Measurements from ENCODE around the gene TIMM44. TPM values are rescaled to one million over a fixed set of nuclear protein-coding genes. Genes with fewer than 3 reads are reported as not detected.

TIMM44 gene
- total RNA-seq, 2 experiments from 2014 or later, result 63.6 to 69.6 TPM

DNA sequence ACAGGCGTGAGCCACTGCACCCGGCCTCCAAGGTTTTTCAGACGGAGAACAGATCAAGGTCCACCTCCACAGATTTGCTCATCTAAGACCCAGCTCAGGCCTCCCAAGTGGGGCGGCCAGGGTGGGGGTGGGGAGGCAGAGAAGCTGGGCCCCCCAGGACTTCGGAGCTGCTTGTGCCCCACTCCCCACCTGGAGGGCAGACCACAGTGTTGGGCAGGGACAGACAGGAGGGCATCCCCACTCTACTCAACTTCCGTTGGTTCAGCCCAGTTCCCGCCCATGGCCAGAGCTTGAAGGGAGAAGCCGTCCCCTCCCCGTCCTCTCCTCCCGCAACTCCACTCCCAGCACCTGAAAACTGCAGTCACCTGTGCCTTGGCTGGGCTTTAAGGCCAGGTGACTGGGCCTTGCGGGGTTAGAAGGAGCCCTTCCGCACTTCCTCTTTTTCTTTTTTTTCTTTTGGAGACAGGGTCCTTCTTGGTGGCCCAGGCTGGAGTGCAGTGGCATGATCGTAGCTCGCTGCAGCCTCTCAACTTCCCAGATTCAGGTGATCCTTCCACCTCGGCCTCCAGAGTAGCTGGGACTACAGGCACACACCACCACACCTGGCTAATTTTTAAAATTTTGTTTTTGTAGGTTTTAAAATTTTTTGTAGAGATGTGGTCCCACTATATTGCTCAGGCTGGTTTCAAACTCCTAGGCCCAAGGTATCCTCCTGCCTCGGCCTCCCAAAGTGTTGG is 55.9 kb downstream of the TIMM44 start:
- Mint-ChIP-seq H3K27ac (no peak overlapping the region), H3K36me3 (ENCODE audit: low read depth) (no peaks in the 10 kb centered on the region), H3K9me3 (ENCODE audit: insufficient read depth) (no peaks in the 10 kb centered on the region), H3K4me3 (no peak overlapping the region), H3K27me3 (ENCODE audit: low read depth) (peaks cover 16% of the 10 kb centered on the region), H3K4me1 (ENCODE audit: low read depth) (no peaks in the 10 kb centered on the region)
- no peak for ATAC-seq
- DNase-seq, result no peak
- ChIA-PET POLR2A (interaction anchor here (0.7 kb wide), 1 partner anchor 8 kb away, joined by 3 read pairs; no protein-coding TSS in a partner anchor), CTCF (interaction anchor here (1.3 to 3.1 kb wide), 3 partner anchors 16 to 319 kb away, joined by 3 to 17 read pairs (median 4); partner anchors contain the start of gene MAP2K7)

DNA sequence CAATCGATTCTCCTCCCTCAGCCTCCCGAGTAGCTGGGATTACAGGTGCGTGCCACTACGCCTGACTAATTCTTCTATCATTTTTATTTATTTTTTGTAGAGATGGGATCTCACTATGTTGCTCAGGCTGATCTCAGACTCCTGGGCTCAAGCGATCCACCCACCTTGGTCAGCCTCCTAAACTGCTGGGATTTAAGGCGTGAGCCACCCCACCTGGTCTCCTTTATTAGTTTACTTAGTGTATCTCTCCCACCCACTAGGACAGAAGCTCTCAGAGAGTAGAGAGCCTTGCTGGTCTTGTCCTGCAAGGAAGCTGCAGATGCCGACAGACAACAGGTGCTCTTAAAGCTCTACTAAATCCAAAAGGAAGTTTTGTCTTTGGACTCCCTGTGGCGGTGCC is 57.6 kb downstream of the TIMM44 start:
- DNase-seq, result no peak
- no peaks in the 10 kb centered on the region for H3K9me3 Mint-ChIP-seq (ENCODE audit: insufficient read depth)
- no peak overlapping the region for H3K4me3 Mint-ChIP-seq
- no peaks in the 10 kb centered on the region for H3K36me3 Mint-ChIP-seq (ENCODE audit: low read depth)
- no peaks in the 10 kb centered on the region for H3K4me1 Mint-ChIP-seq (ENCODE audit: low read depth)
- ChIA-PET POLR2A (no interaction called here), CTCF (interaction anchor here (1.4 to 1.9 kb wide), 3 partner anchors 17 to 318 kb away, joined by 3 to 6 read pairs (median 4); no protein-coding TSS in a partner anchor)
- H3K27ac Mint-ChIP-seq, result no peak overlapping the region
- ATAC-seq, result no peak
- H3K27me3 Mint-ChIP-seq (ENCODE audit: low read depth), result peaks cover 14% of the 10 kb centered on the region

DNA sequence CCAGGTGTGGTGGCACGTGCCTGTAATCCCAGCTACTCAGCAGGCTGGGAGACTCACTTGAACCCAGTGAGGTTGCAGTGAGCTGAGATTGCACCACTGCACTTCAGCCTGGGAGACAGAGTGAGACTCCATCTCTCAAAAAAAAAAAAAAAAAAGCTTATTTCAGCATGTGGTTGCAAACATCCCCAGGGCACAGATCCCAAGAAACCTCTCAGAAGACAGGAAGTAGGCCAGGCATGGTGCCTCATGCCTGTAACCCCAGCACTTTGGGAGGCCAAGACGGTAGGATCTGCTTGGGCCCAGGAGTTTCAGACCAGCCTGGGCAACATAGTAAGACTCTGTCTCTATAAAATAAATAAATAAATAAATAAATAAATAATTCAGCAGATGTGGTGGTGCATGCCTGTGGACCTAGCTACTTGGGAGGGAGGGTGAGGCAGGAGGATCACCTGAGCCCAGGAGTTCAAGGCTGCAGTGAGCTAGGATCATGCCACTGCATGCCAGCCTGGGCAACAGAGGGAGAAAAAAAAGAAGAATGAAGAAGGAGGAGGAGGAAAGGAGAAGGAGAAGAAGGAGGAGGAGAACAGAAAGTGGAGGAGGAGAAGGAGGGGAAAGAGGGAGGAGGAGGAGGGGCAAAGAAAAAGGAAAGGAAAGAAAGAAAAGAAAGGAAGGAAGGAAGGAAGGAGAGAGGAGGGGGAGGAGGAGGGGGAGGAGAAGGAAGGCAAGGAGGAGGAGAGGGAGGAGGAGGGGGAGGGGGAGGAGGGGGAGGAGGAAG is 59.5 kb downstream of the TIMM44 start:
- no peak overlapping the region for H3K4me3 Mint-ChIP-seq
- ChIA-PET POLR2A (no interaction called here), CTCF (interaction anchor here (1.1 to 1.8 kb wide), 3 partner anchors 15 to 232 kb away, joined by 3 to 14 read pairs (median 3); no protein-coding TSS in a partner anchor)

DNA sequence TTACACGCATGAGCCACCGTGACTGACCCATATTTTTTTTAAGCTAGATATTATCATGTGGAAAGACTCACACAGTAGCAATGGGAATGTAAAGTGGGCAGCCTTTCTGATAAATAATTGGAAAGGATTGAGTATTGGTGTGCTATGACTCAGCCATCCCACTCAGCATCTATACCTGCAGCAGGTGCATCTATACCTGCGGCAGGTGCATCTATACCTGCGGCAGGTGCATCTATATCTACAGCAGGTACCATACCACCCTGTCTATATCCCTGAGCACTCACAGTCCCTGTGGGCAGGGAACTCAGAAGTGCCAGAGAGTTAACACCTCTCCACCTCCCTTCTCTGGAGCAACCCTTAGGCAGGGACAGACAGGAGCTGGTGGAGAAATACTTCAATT is 60.4 kb downstream of the TIMM44 start:
- Mint-ChIP-seq H3K4me3 (no peak overlapping the region), H3K27me3 (ENCODE audit: low read depth) (peaks cover 5% of the 10 kb centered on the region), H3K36me3 (ENCODE audit: low read depth) (no peaks in the 10 kb centered on the region), H3K4me1 (ENCODE audit: low read depth) (no peaks in the 10 kb centered on the region), H3K27ac (no peak overlapping the region), H3K9me3 (ENCODE audit: insufficient read depth) (no peaks in the 10 kb centered on the region)
- DNase-seq, result no peak
- no peak for ATAC-seq
- POLR2A ChIA-PET, result no interaction called here
- CTCF ChIA-PET, result interaction anchor here (1.1 to 1.8 kb wide), 3 partner anchors 14 to 231 kb away, joined by 3 to 14 read pairs (median 3); no protein-coding TSS in a partner anchor

More for the DNA sequence above, 59.5 kb downstream of the TIMM44 start:
- peaks cover 9% of the 10 kb centered on the region for H3K27me3 Mint-ChIP-seq (ENCODE audit: low read depth)
- DNase-seq, result no peak
- H3K27ac Mint-ChIP-seq, result no peak overlapping the region
- no peaks in the 10 kb centered on the region for H3K9me3 Mint-ChIP-seq (ENCODE audit: insufficient read depth)
- no peaks in the 10 kb centered on the region for H3K36me3 Mint-ChIP-seq (ENCODE audit: low read depth)
- no peaks in the 10 kb centered on the region for H3K4me1 Mint-ChIP-seq (ENCODE audit: low read depth)
- no peak for ATAC-seq

DNA sequence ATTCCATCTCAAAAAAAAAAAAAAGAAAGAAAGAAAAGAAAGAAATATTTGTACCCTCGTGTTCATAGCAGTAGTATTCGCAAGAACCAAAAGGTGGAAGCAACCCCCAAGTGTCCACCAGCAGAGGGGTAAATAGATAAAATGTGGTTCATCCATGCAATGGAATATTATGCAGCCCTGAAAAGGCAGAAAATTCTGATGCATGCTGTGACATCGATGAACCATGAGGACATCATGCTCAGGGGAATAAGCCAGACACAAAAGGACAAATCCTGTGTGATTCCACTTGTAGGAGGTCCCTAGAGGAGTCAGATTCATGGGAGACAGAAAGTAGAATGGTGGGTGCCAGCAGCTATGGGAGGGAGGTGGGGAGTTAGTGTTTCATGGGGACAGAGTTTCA is 61.6 kb downstream of the TIMM44 start:
- POLR2A ChIA-PET, result no interaction called here
- no peaks in the 10 kb centered on the region for H3K36me3 Mint-ChIP-seq (ENCODE audit: low read depth)
- H3K4me3 Mint-ChIP-seq, result no peak overlapping the region
- ATAC-seq (no peak), DNase-seq (no peak)
- CTCF ChIA-PET, result interaction anchor here (1.1 to 1.3 kb wide), 2 partner anchors 13 to 201 kb away, joined by 4 to 5 read pairs; partner anchors contain the start of gene TRAPPC5
- H3K4me1 Mint-ChIP-seq (ENCODE audit: low read depth), result no peaks in the 10 kb centered on the region
- no peaks in the 10 kb centered on the region for H3K9me3 Mint-ChIP-seq (ENCODE audit: insufficient read depth)
- H3K27me3 Mint-ChIP-seq (ENCODE audit: low read depth), result peaks cover 3% of the 10 kb centered on the region
- no peak overlapping the region for H3K27ac Mint-ChIP-seq

DNA sequence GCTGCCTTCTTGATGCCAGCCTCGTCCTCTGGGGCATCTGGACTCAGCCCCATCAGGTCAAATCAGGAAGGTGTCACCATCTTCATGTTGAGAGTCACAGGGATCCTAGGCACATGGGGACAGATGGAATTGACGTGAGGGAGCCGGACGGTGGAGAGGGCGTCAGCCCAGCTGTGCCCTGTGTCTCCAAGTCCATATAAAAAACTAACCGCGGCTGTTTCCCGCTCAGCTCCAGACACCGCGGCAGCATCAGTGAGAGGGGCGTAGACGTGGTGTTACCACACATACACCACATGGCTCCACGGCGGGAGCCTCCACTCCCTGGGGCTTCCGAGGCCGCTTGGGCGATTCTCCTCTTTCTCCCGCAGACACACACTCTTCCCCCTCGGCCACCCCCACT is 63.6 kb downstream of the TIMM44 start:
- Mint-ChIP-seq H3K27ac (no peak overlapping the region), H3K4me1 (ENCODE audit: low read depth) (peaks cover 3% of the 10 kb centered on the region), H3K27me3 (ENCODE audit: low read depth) (peaks cover 3% of the 10 kb centered on the region), H3K36me3 (ENCODE audit: low read depth) (no peaks in the 10 kb centered on the region), H3K4me3 (no peak overlapping the region), H3K9me3 (ENCODE audit: insufficient read depth) (no peaks in the 10 kb centered on the region)
- DNase-seq, result no peak
- ChIA-PET CTCF (interaction anchor here (1.6 kb wide), 1 partner anchor 11 kb away, joined by 12 read pairs; no protein-coding TSS in a partner anchor), POLR2A (interaction anchor here (1.0 kb wide), 1 partner anchor 8 kb away, joined by 3 read pairs; no protein-coding TSS in a partner anchor)
- no peak for ATAC-seq

DNA sequence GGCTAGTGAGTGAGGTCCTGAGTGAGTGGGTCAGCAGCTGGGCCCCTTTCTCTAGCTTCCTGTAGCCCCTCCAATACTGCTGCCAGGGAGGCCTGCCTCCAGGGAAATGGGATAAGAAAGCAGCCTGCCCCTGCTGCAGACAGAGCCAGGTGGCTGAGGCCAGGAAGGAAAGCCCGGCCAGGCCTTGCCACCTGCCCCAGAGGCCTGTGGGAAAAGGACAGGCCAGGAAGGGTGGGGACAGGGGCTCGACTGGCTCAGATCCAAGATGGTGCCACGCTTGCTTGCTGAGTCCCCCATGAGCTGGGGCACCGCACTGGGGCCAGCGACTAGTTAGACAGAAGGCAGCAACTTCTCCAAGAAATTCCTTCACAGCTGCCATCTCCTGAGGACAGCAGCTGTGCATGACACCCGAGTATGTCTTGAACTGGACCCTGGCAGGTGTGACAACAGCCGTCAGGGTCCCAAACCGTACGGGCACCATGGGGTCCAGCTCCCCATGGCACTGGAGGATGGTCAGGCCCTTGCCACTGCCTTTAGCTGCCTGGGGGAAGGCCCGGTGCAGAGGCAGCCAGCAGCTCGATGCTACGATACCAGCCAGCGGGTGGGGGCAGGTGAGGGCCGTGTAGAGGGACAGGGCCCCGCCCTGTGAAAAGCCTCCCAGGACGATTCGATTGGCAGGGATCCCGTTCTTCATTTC is 64.2 kb downstream of the TIMM44 start:
- H3K36me3 Mint-ChIP-seq (ENCODE audit: low read depth), result no peaks in the 10 kb centered on the region
- no peak for ATAC-seq
- no peak overlapping the region for H3K4me3 Mint-ChIP-seq
- DNase-seq, result no peak
- no peak overlapping the region for H3K27ac Mint-ChIP-seq
- H3K4me1 Mint-ChIP-seq (ENCODE audit: low read depth), result peaks cover 6% of the 10 kb centered on the region
- no peaks in the 10 kb centered on the region for H3K9me3 Mint-ChIP-seq (ENCODE audit: insufficient read depth)
- CTCF ChIA-PET, result interaction anchor here (1.6 kb wide), 1 partner anchor 10 kb away, joined by 12 read pairs; no protein-coding TSS in a partner anchor
- POLR2A ChIA-PET, result interaction anchor here (1.0 kb wide), 1 partner anchor 8 kb away, joined by 3 read pairs; no protein-coding TSS in a partner anchor
- peaks cover 7% of the 10 kb centered on the region for H3K27me3 Mint-ChIP-seq (ENCODE audit: low read depth)

DNA sequence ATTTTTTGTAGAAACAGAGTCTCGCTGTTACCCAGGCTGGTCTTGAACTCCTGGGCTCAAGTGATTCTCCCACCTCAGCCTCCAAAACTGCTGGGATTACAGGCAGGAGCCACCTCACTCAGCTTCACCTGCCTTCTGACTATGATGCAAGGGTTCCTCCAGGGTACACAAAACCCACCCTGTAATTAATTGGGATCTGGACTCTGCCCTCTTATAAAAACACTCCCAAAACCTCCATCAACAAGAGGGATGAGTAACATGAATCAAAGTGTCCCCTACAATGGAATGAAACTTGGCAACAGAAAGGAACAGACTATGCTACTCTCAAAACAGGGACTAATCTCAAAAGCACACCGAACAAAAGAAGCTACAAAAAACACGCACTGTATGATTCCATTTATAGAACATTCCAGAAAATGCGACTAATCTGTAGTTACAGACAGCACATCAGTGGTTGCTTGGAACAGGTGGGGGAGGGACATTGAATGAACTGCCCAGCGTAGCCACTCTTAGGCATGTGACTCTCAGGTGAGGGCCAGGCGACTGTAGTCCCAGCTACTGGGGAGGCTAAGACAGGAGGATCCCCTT is 66.1 kb downstream of the TIMM44 start:
- POLR2A ChIA-PET, result interaction anchor here (0.6 to 1.6 kb wide), 2 partner anchors 14 to 21 kb away, joined by 4 read pairs; no protein-coding TSS in a partner anchor
- CTCF ChIA-PET, result interaction anchor here (1.4 kb wide), 1 partner anchor 8 kb away, joined by 4 read pairs; no protein-coding TSS in a partner anchor
- Mint-ChIP-seq H3K4me3 (no peak overlapping the region), H3K27ac (no peak overlapping the region), H3K9me3 (ENCODE audit: insufficient read depth) (no peaks in the 10 kb centered on the region), H3K4me1 (ENCODE audit: low read depth) (peaks cover 14% of the 10 kb centered on the region), H3K27me3 (ENCODE audit: low read depth) (peaks cover 17% of the 10 kb centered on the region), H3K36me3 (ENCODE audit: low read depth) (no peaks in the 10 kb centered on the region)
- DNase-seq (no peak), ATAC-seq (no peak)

Other genes with a start within 250 kb of the TIMM44 start
- gene FCER2, start 241.5 kb downstream of the TIMM44 start, total RNA-seq, result under 1 TPM; 0.29 to 0.31 TPM
- gene CLEC4G, start 211.6 kb downstream of the TIMM44 start, total RNA-seq, result not detected
- not detected for gene CD209, start 196.1 kb downstream of the TIMM44 start, total RNA-seq
- gene CLEC4M, start 180.4 kb downstream of the TIMM44 start, total RNA-seq, result not detected
- 1 to 10 TPM; 8.0 to 9.3 TPM for gene EVI5L, start 113.4 kb downstream of the TIMM44 start, total RNA-seq
- gene PRR36, start 69.3 kb downstream of the TIMM44 start, total RNA-seq, result under 1 TPM; 0.08 to 0.10 TPM
- gene LRRC8E, start 55.2 kb downstream of the TIMM44 start, total RNA-seq, result not detected
- gene MAP2K7, start 39.8 kb downstream of the TIMM44 start, total RNA-seq, result 10 to 100 TPM; 36.5 to 39.9 TPM
- gene TGFBR3L, start 28.8 kb downstream of the TIMM44 start, total RNA-seq, result 1 to 10 TPM; 2.7 to 3.6 TPM
- 10 to 100 TPM; 18.6 to 19.0 TPM for gene SNAPC2, start 23.3 kb downstream of the TIMM44 start, total RNA-seq
- under 1 TPM; 0.31 to 0.37 TPM for gene CTXN1, start 17.5 kb downstream of the TIMM44 start, total RNA-seq
- 100 to 1,000 TPM; 128 to 132 TPM for gene ELAVL1, start 62.0 kb upstream of the TIMM44 start, total RNA-seq
- gene CCL25, start 109.1 kb upstream of the TIMM44 start, total RNA-seq, result 10 to 100 TPM in 1 of 2 experiments, 1 to 10 TPM in 1; 10.0 to 10.2 TPM
- gene FBN3, start 205.9 kb upstream of the TIMM44 start, total RNA-seq, result under 1 TPM in 1 of 2 experiments, not detected in 1; 0.03 TPM

All from activated CD8-positive, alpha-beta T cell treated with anti-CD3 and anti-CD28 coated beads, Interleukin-2, amount 10 ng/mL, durations not matched to agents 7 days and 5 days (primary cell).